GM19463 (cell line): ENCODE measurements around the gene SKP1.

Experiments
- ATAC-seq: cut with Tn5 transposase; IDR thresholded peaks from one replicate; pipeline ENCODE4 v1.9.1; 2021; ENCODE audit warnings: mild to moderate bottlenecking, moderate library complexity; ENCODE audit not compliant: unreplicated experiment

SKP1 gene

GRCh38 chr5:134130239-134130945 is 46.4 kb downstream of the SKP1 start:
- ATAC-seq = no peak

GRCh38 chr5:134129411-134130238 is 47.1 kb downstream of the SKP1 start:
- no peak for ATAC-seq

- ATAC-seq = no peak
Measured at GRCh38 chr5:134128648-134128995, 48.1 kb downstream of the SKP1 start.

GRCh38 chr5:134127988-134128647 is 48.6 kb downstream of the SKP1 start:
- no peak for ATAC-seq

- peak; percentile 60 for ATAC-seq
Measured at GRCh38 chr5:134127376-134127861, 49.3 kb downstream of the SKP1 start.

GRCh38 chr5:134125039-134126015 is 51.4 kb downstream of the SKP1 start:
- no peak for ATAC-seq

GRCh38 chr5:134124289-134125038 is 52.3 kb downstream of the SKP1 start:
- ATAC-seq = no peak

- ATAC-seq = no peak
Measured at GRCh38 chr5:134123360-134123759, 53.4 kb downstream of the SKP1 start.

- no peak for ATAC-seq
Measured at GRCh38 chr5:134122530-134122929, 54.2 kb downstream of the SKP1 start.

GRCh38 chr5:134120386-134121138 is 56.2 kb downstream of the SKP1 start:
- no peak for ATAC-seq

GRCh38 chr5:134119720-134120119 is 57.0 kb downstream of the SKP1 start:
- ATAC-seq = no peak

GRCh38 chr5:134118212-134118835 is 58.4 kb downstream of the SKP1 start:
- ATAC-seq = no peak

- ATAC-seq = no peak
Measured at GRCh38 chr5:134116789-134117761, 59.7 kb downstream of the SKP1 start.

- ATAC-seq = no peak
Measured at GRCh38 chr5:134116286-134116685, 60.5 kb downstream of the SKP1 start.

GRCh38 chr5:134115806-134116175 is 61.0 kb downstream of the SKP1 start:
- ATAC-seq = no peak

GRCh38 chr5:134114886-134115805 is 61.6 kb downstream of the SKP1 start:
- peak; percentile 5 for ATAC-seq
